Erythroblast (primary cell): ENCODE measurements around the gene PELO.

Source experiments
- GATA1 ChIP-seq: IDR thresholded peaks from 2 replicates; pipeline ENCODE4 v1.6.1; 2011; ENCODE audit warnings: low read depth, mild to moderate bottlenecking, control low read depth, low read length, moderate library complexity
- POLR2A ChIP-seq: IDR thresholded peaks from 2 replicates; pipeline ENCODE4 v1.6.1; 2011; ENCODE audit warnings: mild to moderate bottlenecking, low read length

DNA sequence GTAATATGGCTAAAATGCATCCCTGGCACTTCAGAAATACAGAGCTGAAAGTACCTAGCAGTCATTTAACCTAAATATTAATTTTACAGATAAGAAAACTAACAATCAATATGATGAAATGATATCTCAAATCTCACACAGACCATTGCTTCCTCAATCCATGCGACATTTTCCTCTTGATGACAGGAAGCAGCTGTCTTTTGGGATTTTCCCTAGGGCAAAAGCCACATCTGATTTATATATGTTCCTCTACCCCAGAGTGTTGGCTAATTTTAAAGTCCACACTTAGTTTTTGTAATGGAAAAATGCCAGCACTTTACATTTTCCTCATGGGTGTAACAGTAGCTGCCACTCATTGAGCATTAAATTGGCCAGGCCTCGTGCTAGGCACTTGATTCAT lies 47.7 kb upstream of the PELO start:
- TF ChIP-seq POLR2A = no peak
- no peak for TF ChIP-seq GATA1
